ENCODE data around the gene KCTD7. TPM values are rescaled to one million over a fixed set of nuclear protein-coding genes. Genes with fewer than 3 reads are reported as not detected.
"Not testable (repeated sequence)": the region's sequence is repeated elsewhere in the genome, so short reads cannot be mapped to it uniquely, and the experiment has no call there.

The KCTD7 gene
- total RNA-seq, 1 donor from 2014 or later: 15.9 TPM

DNA sequence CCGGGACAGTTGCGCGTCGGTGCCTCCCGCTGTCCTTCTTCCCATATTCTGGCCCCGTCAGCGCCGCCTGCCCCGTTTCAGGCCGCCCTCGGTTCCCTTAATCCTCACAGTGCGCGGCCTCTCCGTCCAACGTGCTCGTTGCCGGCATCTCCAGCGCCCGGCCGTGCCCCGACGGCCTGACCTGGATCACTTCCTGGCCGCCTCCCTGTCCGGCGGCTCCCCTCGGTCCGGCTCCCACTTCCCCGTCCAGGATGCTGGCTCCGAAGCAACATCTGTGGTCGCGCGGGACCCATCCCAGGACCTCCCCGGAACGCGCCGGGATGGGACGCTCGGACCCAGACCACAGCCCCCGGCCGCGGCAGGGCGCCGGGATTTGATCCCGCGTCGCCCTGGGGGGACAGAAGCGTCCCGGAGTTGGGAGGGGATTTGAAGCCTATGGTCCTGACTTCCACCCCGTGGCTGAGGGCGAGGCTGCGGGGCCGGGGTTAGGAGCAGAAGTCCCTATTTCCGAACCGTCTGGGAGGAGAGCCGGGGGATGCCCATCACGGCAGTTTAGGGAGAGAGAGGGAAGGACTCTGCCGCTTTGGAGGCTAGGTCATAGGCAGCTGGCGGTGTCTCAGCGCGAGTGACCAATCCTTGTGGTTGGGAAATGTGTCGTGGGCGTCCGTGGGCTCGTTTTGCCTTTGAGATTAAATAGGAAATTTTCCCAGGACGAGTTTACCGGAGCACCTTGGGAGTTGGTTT lies 53.8 kb downstream of the KCTD7 start:
- no peak for DNase-seq (ENCODE audit: low spot score in 2 of 2, unreplicated experiment in 2 of 2)
- peak overlapping the region; percentile 96 for H3K27ac Mint-ChIP-seq

DNA sequence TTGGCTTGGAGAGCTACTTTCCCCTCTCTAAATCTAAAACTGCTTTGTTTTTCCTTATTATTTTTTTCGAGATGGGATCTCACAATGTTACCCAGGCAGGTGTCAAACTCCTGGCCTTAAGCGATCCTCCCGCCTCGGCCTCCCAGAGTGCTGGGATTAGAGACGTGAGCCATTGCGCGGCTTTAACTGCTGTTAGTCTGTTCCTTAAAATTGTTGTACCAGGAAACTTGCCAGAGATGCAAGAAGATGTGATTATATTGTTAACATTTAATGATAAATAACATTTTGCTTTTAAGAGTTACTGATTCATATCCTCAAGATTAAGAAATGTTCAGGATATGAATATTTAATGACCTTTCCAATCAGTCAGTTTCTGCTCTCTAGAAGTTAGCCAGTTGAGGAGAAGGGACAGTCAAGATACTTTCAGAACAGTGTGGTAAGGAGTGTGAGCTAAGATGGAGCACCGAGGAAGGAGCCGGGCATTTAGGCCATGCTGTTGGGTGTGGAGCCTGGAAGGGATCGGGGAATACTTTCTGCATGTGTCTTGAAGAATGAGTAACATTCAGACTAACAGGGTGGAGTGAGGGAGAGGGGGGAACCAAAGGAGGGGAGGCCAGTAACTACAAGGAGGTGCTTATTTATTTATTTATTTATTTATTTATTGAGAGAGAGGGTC lies 54.6 kb downstream of the KCTD7 start:
- Mint-ChIP-seq H3K4me1 (peaks cover 14% of the 10 kb centered on the region), H3K4me3 (peak overlapping the region; percentile 89), H3K27ac (peak overlapping the region; percentile 52)
- not testable (repeated sequence) for H3K36me3 Mint-ChIP-seq; H3K9me3 Mint-ChIP-seq; DNase-seq (ENCODE audit: low spot score in 2 of 2, unreplicated experiment in 2 of 2); H3K27me3 Mint-ChIP-seq (ENCODE audit: low read depth)

More for the DNA sequence above, 53.8 kb downstream of the KCTD7 start:
- H3K4me1 Mint-ChIP-seq: peaks cover 14% of the 10 kb centered on the region
- H3K4me3 Mint-ChIP-seq: peak overlapping the region; percentile 89
- TF ChIP-seq, protein P1, sequence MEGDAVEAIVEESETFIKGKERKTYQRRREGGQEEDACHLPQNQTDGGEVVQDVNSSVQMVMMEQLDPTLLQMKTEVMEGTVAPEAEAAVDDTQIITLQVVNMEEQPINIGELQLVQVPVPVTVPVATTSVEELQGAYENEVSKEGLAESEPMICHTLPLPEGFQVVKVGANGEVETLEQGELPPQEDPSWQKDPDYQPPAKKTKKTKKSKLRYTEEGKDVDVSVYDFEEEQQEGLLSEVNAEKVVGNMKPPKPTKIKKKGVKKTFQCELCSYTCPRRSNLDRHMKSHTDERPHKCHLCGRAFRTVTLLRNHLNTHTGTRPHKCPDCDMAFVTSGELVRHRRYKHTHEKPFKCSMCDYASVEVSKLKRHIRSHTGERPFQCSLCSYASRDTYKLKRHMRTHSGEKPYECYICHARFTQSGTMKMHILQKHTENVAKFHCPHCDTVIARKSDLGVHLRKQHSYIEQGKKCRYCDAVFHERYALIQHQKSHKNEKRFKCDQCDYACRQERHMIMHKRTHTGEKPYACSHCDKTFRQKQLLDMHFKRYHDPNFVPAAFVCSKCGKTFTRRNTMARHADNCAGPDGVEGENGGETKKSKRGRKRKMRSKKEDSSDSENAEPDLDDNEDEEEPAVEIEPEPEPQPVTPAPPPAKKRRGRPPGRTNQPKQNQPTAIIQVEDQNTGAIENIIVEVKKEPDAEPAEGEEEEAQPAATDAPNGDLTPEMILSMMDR (IDR thresholded peaks at IDR 0.05; ENCODE audit: unreplicated experiment): no peak
- no peaks in the 10 kb centered on the region for H3K27me3 Mint-ChIP-seq (ENCODE audit: low read depth)
- H3K36me3 Mint-ChIP-seq: peaks cover 3% of the 10 kb centered on the region
- H3K9me3 Mint-ChIP-seq: peaks cover 4% of the 10 kb centered on the region

DNA sequence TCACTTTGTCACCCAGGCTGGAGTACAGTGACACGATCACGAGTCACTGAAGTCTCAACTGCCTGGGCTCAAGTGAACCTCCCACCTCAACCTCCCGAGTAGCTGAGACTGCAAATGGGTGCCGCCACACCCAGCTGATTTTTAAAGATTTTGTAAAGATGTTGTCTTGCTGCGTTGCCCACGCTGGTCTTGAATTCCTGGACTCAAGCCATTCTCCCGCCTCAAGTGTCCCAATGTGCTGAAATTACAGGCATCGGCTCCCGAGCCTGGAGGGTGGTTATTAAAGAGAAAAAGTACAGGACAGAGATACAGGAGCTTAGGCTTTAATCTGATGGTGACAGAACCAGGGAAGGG lies 55.1 kb downstream of the KCTD7 start:
- TF ChIP-seq, protein P1 (IDR thresholded peaks at IDR 0.05; ENCODE audit: unreplicated experiment): no peak
- DNase-seq (ENCODE audit: low spot score in 2 of 2, unreplicated experiment in 2 of 2): no peak
- H3K4me3 Mint-ChIP-seq: no peak overlapping the region
- H3K4me1 Mint-ChIP-seq: peaks cover 14% of the 10 kb centered on the region
- peaks cover 12% of the 10 kb centered on the region for H3K9me3 Mint-ChIP-seq
- H3K27me3 Mint-ChIP-seq (ENCODE audit: low read depth): no peaks in the 10 kb centered on the region
- no peak overlapping the region for H3K27ac Mint-ChIP-seq
- H3K36me3 Mint-ChIP-seq: peaks cover 11% of the 10 kb centered on the region

DNA sequence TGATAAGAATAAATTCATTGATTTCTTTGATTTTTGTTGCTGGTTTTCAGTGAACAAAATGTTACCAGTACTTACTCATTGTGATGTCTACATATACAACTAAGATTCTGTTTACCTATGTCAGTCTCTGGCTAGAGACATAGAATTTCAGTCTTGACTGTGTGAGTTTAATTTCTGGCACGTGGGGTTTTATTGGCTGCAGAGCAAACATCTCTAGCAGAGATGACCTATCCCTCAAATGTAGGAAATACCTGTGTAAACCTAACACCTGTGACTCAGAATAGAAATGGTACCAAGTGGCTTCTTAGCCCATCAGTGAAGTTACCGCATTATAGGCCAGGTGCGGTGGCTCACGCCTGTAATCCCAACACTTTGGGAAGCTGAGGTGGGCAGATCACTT lies 57.0 kb downstream of the KCTD7 start:
- Mint-ChIP-seq H3K9me3 (peaks cover 12% of the 10 kb centered on the region), H3K36me3 (peaks cover 11% of the 10 kb centered on the region), H3K4me1 (peaks cover 14% of the 10 kb centered on the region)
- not testable (repeated sequence) for DNase-seq (ENCODE audit: low spot score in 2 of 2, unreplicated experiment in 2 of 2); H3K4me3 Mint-ChIP-seq; H3K27ac Mint-ChIP-seq; H3K27me3 Mint-ChIP-seq (ENCODE audit: low read depth)

DNA sequence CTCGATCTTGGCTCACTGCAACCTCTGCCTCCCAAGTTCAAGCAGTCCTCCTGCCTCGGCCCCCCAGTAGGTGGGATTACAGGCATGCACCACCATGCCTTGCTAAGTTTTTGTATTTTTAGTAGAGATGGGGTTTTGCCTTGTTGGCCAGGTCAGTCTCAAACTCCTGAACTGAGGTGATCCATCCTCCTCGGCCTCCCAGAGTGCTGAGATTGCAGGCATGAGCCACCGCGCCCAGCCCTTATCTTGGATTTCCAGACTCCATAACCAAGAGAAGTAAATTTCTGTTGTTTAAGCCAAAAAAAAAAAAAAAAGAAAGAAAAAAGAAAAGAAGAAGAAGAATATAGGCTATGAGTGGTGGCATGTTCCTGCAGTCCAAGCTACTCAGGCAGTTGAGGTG lies 58.5 kb downstream of the KCTD7 start:
- Mint-ChIP-seq H3K4me1 (peaks cover 9% of the 10 kb centered on the region), H3K27me3 (ENCODE audit: low read depth) (no peaks in the 10 kb centered on the region), H3K4me3 (no peak overlapping the region), H3K9me3 (peaks cover 12% of the 10 kb centered on the region), H3K36me3 (peaks cover 11% of the 10 kb centered on the region), H3K27ac (no peak overlapping the region)
- TF ChIP-seq, protein P1 (IDR thresholded peaks at IDR 0.05; ENCODE audit: unreplicated experiment): no peak
- no peak for DNase-seq (ENCODE audit: low spot score in 2 of 2, unreplicated experiment in 2 of 2)

DNA sequence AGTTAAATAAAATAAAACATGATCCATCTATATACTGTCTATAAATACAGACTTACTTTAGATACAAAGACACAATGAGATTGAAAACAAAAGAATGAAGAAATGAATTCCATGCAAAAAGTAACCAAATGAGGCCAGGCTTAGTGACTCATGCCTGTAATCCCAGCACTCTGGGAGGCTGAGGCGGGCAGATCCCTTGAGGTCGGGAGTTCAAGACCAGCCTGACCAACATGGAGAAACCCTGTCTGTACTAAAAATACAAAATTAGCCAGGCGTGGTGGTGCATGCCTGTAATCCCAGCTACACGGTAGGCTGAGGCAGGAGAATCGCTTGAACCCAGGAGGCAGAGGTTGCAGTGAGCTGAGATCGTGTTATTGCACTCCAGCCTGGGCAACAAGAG lies 59.0 kb downstream of the KCTD7 start:
- peaks cover 11% of the 10 kb centered on the region for H3K36me3 Mint-ChIP-seq
- H3K9me3 Mint-ChIP-seq: peaks cover 12% of the 10 kb centered on the region
- not testable (repeated sequence) for H3K4me3 Mint-ChIP-seq; H3K4me1 Mint-ChIP-seq; H3K27ac Mint-ChIP-seq; DNase-seq (ENCODE audit: low spot score in 2 of 2, unreplicated experiment in 2 of 2); H3K27me3 Mint-ChIP-seq (ENCODE audit: low read depth)

DNA sequence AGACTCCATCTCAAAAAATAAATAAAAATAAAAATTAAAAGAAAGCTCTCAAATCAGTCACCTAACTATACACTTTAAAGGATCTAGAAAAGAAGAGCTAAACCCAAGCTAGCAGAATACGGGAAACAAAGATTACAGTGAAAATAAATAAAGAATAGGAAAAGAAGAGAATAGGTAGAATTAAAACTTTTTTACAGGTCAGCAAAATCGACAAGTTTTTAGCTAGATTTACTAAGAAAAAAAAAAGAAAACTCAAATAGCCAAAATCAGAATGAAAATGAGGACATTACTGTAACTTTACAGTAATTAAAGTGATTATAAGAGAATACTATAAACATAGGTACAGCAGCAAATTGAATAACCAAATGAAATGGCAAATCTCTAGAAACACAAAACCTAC lies 60.4 kb downstream of the KCTD7 start:
- Mint-ChIP-seq H3K4me3 (no peak overlapping the region), H3K4me1 (no peaks in the 10 kb centered on the region), H3K36me3 (peaks cover 12% of the 10 kb centered on the region), H3K27me3 (ENCODE audit: low read depth) (no peaks in the 10 kb centered on the region), H3K27ac (no peak overlapping the region), H3K9me3 (peaks cover 12% of the 10 kb centered on the region)
- TF ChIP-seq, protein P1 (IDR thresholded peaks at IDR 0.05; ENCODE audit: unreplicated experiment): no peak
- no peak for DNase-seq (ENCODE audit: low spot score in 2 of 2, unreplicated experiment in 2 of 2)
